Neural progenitor cell (in vitro differentiated cells): Measurements from ENCODE around the gene NDUFS6.

ENCODE experiments used
- EZH2phosphoT487 ChIP-seq: fragments of 200-600 bp; sonication (generic); IDR thresholded peaks from 2 replicates; pipeline ENCODE4 v1.6.1; 2017; ENCODE audit warnings: antibody characterized with exemption
- TF ChIP-seq, protein P1 (sequence below): fragments of 200-600 bp; sonication (generic); IDR thresholded peaks from 2 replicates; pipeline ENCODE4 v1.5.1; 2017; ENCODE audit warnings: antibody characterized with exemption, mild to moderate bottlenecking

- TF ChIP-seq, protein P1, sequence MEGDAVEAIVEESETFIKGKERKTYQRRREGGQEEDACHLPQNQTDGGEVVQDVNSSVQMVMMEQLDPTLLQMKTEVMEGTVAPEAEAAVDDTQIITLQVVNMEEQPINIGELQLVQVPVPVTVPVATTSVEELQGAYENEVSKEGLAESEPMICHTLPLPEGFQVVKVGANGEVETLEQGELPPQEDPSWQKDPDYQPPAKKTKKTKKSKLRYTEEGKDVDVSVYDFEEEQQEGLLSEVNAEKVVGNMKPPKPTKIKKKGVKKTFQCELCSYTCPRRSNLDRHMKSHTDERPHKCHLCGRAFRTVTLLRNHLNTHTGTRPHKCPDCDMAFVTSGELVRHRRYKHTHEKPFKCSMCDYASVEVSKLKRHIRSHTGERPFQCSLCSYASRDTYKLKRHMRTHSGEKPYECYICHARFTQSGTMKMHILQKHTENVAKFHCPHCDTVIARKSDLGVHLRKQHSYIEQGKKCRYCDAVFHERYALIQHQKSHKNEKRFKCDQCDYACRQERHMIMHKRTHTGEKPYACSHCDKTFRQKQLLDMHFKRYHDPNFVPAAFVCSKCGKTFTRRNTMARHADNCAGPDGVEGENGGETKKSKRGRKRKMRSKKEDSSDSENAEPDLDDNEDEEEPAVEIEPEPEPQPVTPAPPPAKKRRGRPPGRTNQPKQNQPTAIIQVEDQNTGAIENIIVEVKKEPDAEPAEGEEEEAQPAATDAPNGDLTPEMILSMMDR = no peak
- no peak for TF ChIP-seq EZH2phosphoT487
Observed at GRCh38 chr5:1840741-1841521, 39.7 kb downstream of the NDUFS6 start.
